ENCODE data around the gene VSIG4.

Gene VSIG4

GRCh38 chrX:66016905-66017658 lies 22.8 kb downstream of the VSIG4 start:
- no peak overlapping the region for H3K4me3 ChIP-seq (ENCODE audit: low read depth, low read length)
- H3K27me3 ChIP-seq (ENCODE audit: insufficient read depth, low read length), result no peaks in the 10 kb centered on the region
- no peaks in the 10 kb centered on the region for H3K79me2 ChIP-seq (ENCODE audit: control insufficient read depth, insufficient read depth, low read length, unreplicated experiment)
- H3K27ac ChIP-seq (ENCODE audit: low read depth, low read length), result no peak overlapping the region
- H3K36me3 ChIP-seq (ENCODE audit: insufficient read depth, low read length), result no peaks in the 10 kb centered on the region
- no peak overlapping the region for H2AFZ ChIP-seq (ENCODE audit: low read length, unreplicated experiment)
- no peaks in the 10 kb centered on the region for H3K4me1 ChIP-seq (ENCODE audit: control insufficient read depth, insufficient read depth, low read length, unreplicated experiment)

GRCh38 chrX:66015900-66016689 lies 23.8 kb downstream of the VSIG4 start:
- H3K27me3 ChIP-seq (ENCODE audit: insufficient read depth, low read length), result no peaks in the 10 kb centered on the region
- H3K4me3 ChIP-seq (ENCODE audit: low read depth, low read length), result no peak overlapping the region
- no peak overlapping the region for H3K27ac ChIP-seq (ENCODE audit: low read depth, low read length)
- H2AFZ ChIP-seq (ENCODE audit: low read length, unreplicated experiment), result no peak overlapping the region
- no peaks in the 10 kb centered on the region for H3K79me2 ChIP-seq (ENCODE audit: control insufficient read depth, insufficient read depth, low read length, unreplicated experiment)
- H3K4me1 ChIP-seq (ENCODE audit: control insufficient read depth, insufficient read depth, low read length, unreplicated experiment), result no peaks in the 10 kb centered on the region
- H3K36me3 ChIP-seq (ENCODE audit: insufficient read depth, low read length), result no peaks in the 10 kb centered on the region

- Histone ChIP-seq H3K79me2 (ENCODE audit: control insufficient read depth, insufficient read depth, low read length, unreplicated experiment) (no peaks in the 10 kb centered on the region), H3K36me3 (ENCODE audit: insufficient read depth, low read length) (no peaks in the 10 kb centered on the region), H3K27ac (ENCODE audit: low read depth, low read length) (no peak overlapping the region), H3K4me1 (ENCODE audit: control insufficient read depth, insufficient read depth, low read length, unreplicated experiment) (no peaks in the 10 kb centered on the region), H2AFZ (ENCODE audit: low read length, unreplicated experiment) (no peak overlapping the region), H3K4me3 (ENCODE audit: low read depth, low read length) (no peak overlapping the region), H3K27me3 (ENCODE audit: insufficient read depth, low read length) (no peaks in the 10 kb centered on the region)
These were observed 24.6 kb downstream of the VSIG4 start for GRCh38 chrX:66015152-66015831.

- H3K27ac ChIP-seq (ENCODE audit: low read depth, low read length), result no peak overlapping the region
- H3K36me3 ChIP-seq (ENCODE audit: insufficient read depth, low read length), result no peaks in the 10 kb centered on the region
- H3K27me3 ChIP-seq (ENCODE audit: insufficient read depth, low read length), result no peaks in the 10 kb centered on the region
- H3K79me2 ChIP-seq (ENCODE audit: control insufficient read depth, insufficient read depth, low read length, unreplicated experiment), result no peaks in the 10 kb centered on the region
- no peaks in the 10 kb centered on the region for H3K4me1 ChIP-seq (ENCODE audit: control insufficient read depth, insufficient read depth, low read length, unreplicated experiment)
- no peak overlapping the region for H3K4me3 ChIP-seq (ENCODE audit: low read depth, low read length)
- H2AFZ ChIP-seq (ENCODE audit: low read length, unreplicated experiment), result no peak overlapping the region
These were observed 25.3 kb downstream of the VSIG4 start for GRCh38 chrX:66014556-66014955.

- no peaks in the 10 kb centered on the region for H3K79me2 ChIP-seq (ENCODE audit: control insufficient read depth, insufficient read depth, low read length, unreplicated experiment)
- H3K27ac ChIP-seq (ENCODE audit: low read depth, low read length), result no peak overlapping the region
- no peaks in the 10 kb centered on the region for H3K4me1 ChIP-seq (ENCODE audit: control insufficient read depth, insufficient read depth, low read length, unreplicated experiment)
- H3K4me3 ChIP-seq (ENCODE audit: low read depth, low read length), result no peak overlapping the region
- H3K36me3 ChIP-seq (ENCODE audit: insufficient read depth, low read length), result no peaks in the 10 kb centered on the region
- H2AFZ ChIP-seq (ENCODE audit: low read length, unreplicated experiment), result no peak overlapping the region
- no peaks in the 10 kb centered on the region for H3K27me3 ChIP-seq (ENCODE audit: insufficient read depth, low read length)
These were observed 25.8 kb downstream of the VSIG4 start for GRCh38 chrX:66014084-66014483.

GRCh38 chrX:66013194-66013816 lies 26.6 kb downstream of the VSIG4 start:
- Histone ChIP-seq H3K4me3 (ENCODE audit: low read depth, low read length) (no peak overlapping the region), H3K4me1 (ENCODE audit: control insufficient read depth, insufficient read depth, low read length, unreplicated experiment) (no peaks in the 10 kb centered on the region), H3K27ac (ENCODE audit: low read depth, low read length) (no peak overlapping the region), H2AFZ (ENCODE audit: low read length, unreplicated experiment) (no peak overlapping the region), H3K36me3 (ENCODE audit: insufficient read depth, low read length) (no peaks in the 10 kb centered on the region), H3K27me3 (ENCODE audit: insufficient read depth, low read length) (no peaks in the 10 kb centered on the region), H3K79me2 (ENCODE audit: control insufficient read depth, insufficient read depth, low read length, unreplicated experiment) (no peaks in the 10 kb centered on the region)

GRCh38 chrX:66012094-66012534 lies 27.8 kb downstream of the VSIG4 start:
- H3K4me3 ChIP-seq (ENCODE audit: low read depth, low read length), result no peak overlapping the region
- H3K27me3 ChIP-seq (ENCODE audit: insufficient read depth, low read length), result no peaks in the 10 kb centered on the region
- H3K27ac ChIP-seq (ENCODE audit: low read depth, low read length), result no peak overlapping the region
- no peak overlapping the region for H2AFZ ChIP-seq (ENCODE audit: low read length, unreplicated experiment)
- H3K4me1 ChIP-seq (ENCODE audit: control insufficient read depth, insufficient read depth, low read length, unreplicated experiment), result no peaks in the 10 kb centered on the region
- H3K36me3 ChIP-seq (ENCODE audit: insufficient read depth, low read length), result no peaks in the 10 kb centered on the region
- H3K79me2 ChIP-seq (ENCODE audit: control insufficient read depth, insufficient read depth, low read length, unreplicated experiment), result no peaks in the 10 kb centered on the region

GRCh38 chrX:66009231-66009845 lies 30.5 kb downstream of the VSIG4 start:
- Histone ChIP-seq H3K4me3 (ENCODE audit: low read depth, low read length) (no peak overlapping the region), H3K79me2 (ENCODE audit: control insufficient read depth, insufficient read depth, low read length, unreplicated experiment) (no peaks in the 10 kb centered on the region)

GRCh38 chrX:66008328-66008970 lies 31.4 kb downstream of the VSIG4 start:
- Histone ChIP-seq H3K27me3 (ENCODE audit: insufficient read depth, low read length) (no peaks in the 10 kb centered on the region), H3K4me1 (ENCODE audit: control insufficient read depth, insufficient read depth, low read length, unreplicated experiment) (no peaks in the 10 kb centered on the region), H3K36me3 (ENCODE audit: insufficient read depth, low read length) (no peaks in the 10 kb centered on the region), H3K4me3 (ENCODE audit: low read depth, low read length) (no peak overlapping the region), H2AFZ (ENCODE audit: low read length, unreplicated experiment) (no peak overlapping the region), H3K79me2 (ENCODE audit: control insufficient read depth, insufficient read depth, low read length, unreplicated experiment) (no peaks in the 10 kb centered on the region), H3K27ac (ENCODE audit: low read depth, low read length) (no peak overlapping the region)

More at GRCh38 chrX:66009231-66009845, 30.5 kb downstream of the VSIG4 start:
- H3K4me1 ChIP-seq (ENCODE audit: control insufficient read depth, insufficient read depth, low read length, unreplicated experiment), result no peaks in the 10 kb centered on the region
- no peak overlapping the region for H2AFZ ChIP-seq (ENCODE audit: low read length, unreplicated experiment)
- H3K36me3 ChIP-seq (ENCODE audit: insufficient read depth, low read length), result no peaks in the 10 kb centered on the region
- H3K27ac ChIP-seq (ENCODE audit: low read depth, low read length), result no peak overlapping the region
- H3K27me3 ChIP-seq (ENCODE audit: insufficient read depth, low read length), result no peaks in the 10 kb centered on the region

GRCh38 chrX:66007851-66008250 lies 32.0 kb downstream of the VSIG4 start:
- Histone ChIP-seq H3K4me1 (ENCODE audit: control insufficient read depth, insufficient read depth, low read length, unreplicated experiment) (no peaks in the 10 kb centered on the region), H3K79me2 (ENCODE audit: control insufficient read depth, insufficient read depth, low read length, unreplicated experiment) (no peaks in the 10 kb centered on the region), H2AFZ (ENCODE audit: low read length, unreplicated experiment) (no peak overlapping the region), H3K4me3 (ENCODE audit: low read depth, low read length) (no peak overlapping the region), H3K27ac (ENCODE audit: low read depth, low read length) (no peak overlapping the region), H3K27me3 (ENCODE audit: insufficient read depth, low read length) (no peaks in the 10 kb centered on the region), H3K36me3 (ENCODE audit: insufficient read depth, low read length) (no peaks in the 10 kb centered on the region)

Data from ACC112 (cell line).